CD8-positive, alpha-beta memory T cell (primary cell): ENCODE data around the gene COQ2. TPM values are rescaled to one million over a fixed set of nuclear protein-coding genes. Genes with fewer than 3 reads are reported as not detected.
"Not testable (repeated sequence)": the region's sequence is repeated elsewhere in the genome, so short reads cannot be mapped to it uniquely, and the experiment has no call there.

ENCODE experiments used
- CTCF ChIA-PET: fragments of 350-600 bp; sonication (Branson Sonifier 250); formaldehyde crosslinking; loops from one replicate; lab custom pipeline; 2021; ENCODE audit warnings: antibody characterized with exemption; lab: Charles Lee
- POLR2A ChIA-PET: fragments of 350-600 bp; sonication (Branson Sonifier 250); formaldehyde crosslinking; loops from one replicate; lab custom pipeline; 2021; ENCODE audit warnings: antibody characterized with exemption; lab: Charles Lee
- DNase-seq, 5 donors: peaks; one replicate each; pipeline versions ENCODE4 v3.0.0 to v3.0.0-alpha.2; 2020 to 2022; ENCODE audit warnings: mixed read lengths in 1 of 5
- H3K27ac ChIP-seq: one replicate; pipeline ENCODE4 v1.7.0; 2013; ENCODE audit warnings: low read depth, mild to moderate bottlenecking, low read length, moderate library complexity
- H3K27me3 ChIP-seq: 2 replicates; pipeline ENCODE4 v1.7.0; 2013; ENCODE audit warnings: low read length, mild to moderate bottlenecking; ENCODE audit not compliant: insufficient read depth, poor library complexity, severe bottlenecking
- H3K36me3 ChIP-seq: 2 replicates; pipeline ENCODE4 v1.7.0; 2013; ENCODE audit warnings: mild to moderate bottlenecking, low read length, moderate library complexity; ENCODE audit not compliant: insufficient read depth
- H3K4me1 ChIP-seq: 2 replicates; pipeline ENCODE4 v1.7.0; 2013; ENCODE audit warnings: mild to moderate bottlenecking, low read length, moderate library complexity; ENCODE audit not compliant: insufficient read depth
- H3K4me3 ChIP-seq: 2 replicates; pipeline ENCODE4 v1.7.0; 2013; ENCODE audit warnings: mild to moderate bottlenecking, low read length
- H3K9me3 ChIP-seq: 2 replicates; pipeline ENCODE4 v1.7.0; 2013; ENCODE audit warnings: mild to moderate bottlenecking, low read length
- H3K27ac Mint-ChIP-seq, 8 donors: one replicate each; pipeline ENCODE4 v1.8.0; 2020 to 2021; ENCODE audit warnings: mixed read lengths in 8 of 8, mild to moderate bottlenecking in 6 of 8, inconsistent platforms in 3 of 8, moderate library complexity in 3 of 8
- H3K27me3 Mint-ChIP-seq, 2 donors: one replicate each; pipeline ENCODE4 v1.8.0; 2020 to 2021; ENCODE audit warnings: mixed read lengths in 2 of 2, mild to moderate bottlenecking in 1 of 2, moderate library complexity in 1 of 2
- H3K36me3 Mint-ChIP-seq, 3 donors: one replicate each; pipeline ENCODE4 v1.8.0; 2020 to 2021; ENCODE audit warnings: mixed read lengths in 3 of 3, inconsistent platforms in 1 of 3, mild to moderate bottlenecking in 1 of 3
- H3K4me1 Mint-ChIP-seq, 3 donors: one replicate each; pipeline ENCODE4 v1.8.0; 2020 to 2021; ENCODE audit warnings: mixed read lengths in 3 of 3, inconsistent platforms in 1 of 3, mild to moderate bottlenecking in 1 of 3
- H3K4me3 Mint-ChIP-seq, 7 donors: one replicate each; pipeline ENCODE4 v1.8.0; 2020 to 2021; ENCODE audit warnings: mixed read lengths in 7 of 7, mild to moderate bottlenecking in 6 of 7, moderate library complexity in 4 of 7, inconsistent platforms in 2 of 7
- H3K9me3 Mint-ChIP-seq, 5 donors: one replicate each; pipeline ENCODE4 v1.8.0; 2020 to 2022; ENCODE audit warnings: mixed read lengths in 5 of 5, mild to moderate bottlenecking in 3 of 5, moderate library complexity in 2 of 5, inconsistent platforms in 1 of 5
- polyA plus RNA-seq: library from polyadenylated mRNA; unstranded; fragments of 300-500 nt; fragmentation: Illumina TruSeq; gene quantifications from one replicate; pipeline ENCODE4 v1.2.3, GENCODE V29; 2021
- total RNA-seq, 2 experiments: library from RNA; stranded (reverse); gene quantifications; one replicate each; pipeline ENCODE4 v1.2.3, GENCODE V29; 2021

Gene COQ2
- total and polyA plus RNA-seq, 3 experiments from 2014 or later, result 7.5 to 24.3 (median 23.6) TPM

- Mint-ChIP-seq H3K4me1 (peaks cover 14 to 17% (median 17%) of the 10 kb centered on the region in 3 donors), H3K27me3 (no peaks in the 10 kb centered on the region), H3K4me3 (peak overlapping the region in 4 of 7 donors; percentile 4 to 37 (median 20)), H3K9me3 (no peaks in the 10 kb centered on the region), H3K36me3 (peaks cover 0 to 21% (median 5%) of the 10 kb centered on the region in 3 donors), H3K27ac (peak overlapping the region in 7 of 8 donors; percentile 9 to 64 (median 61))
- ChIA-PET POLR2A (no interaction called here), CTCF (interaction anchor here (1.3 kb wide), 1 partner anchor 13 kb away, joined by 8 read pairs; the partner anchor contains the start of gene COQ2)
- DNase-seq, result no peak
- Histone ChIP-seq H3K27me3 (no peaks in the 10 kb centered on the region), H3K27ac (no peak overlapping the region), H3K36me3 (no peaks in the 10 kb centered on the region), H3K4me3 (no peak overlapping the region), H3K4me1 (peaks cover 7% of the 10 kb centered on the region), H3K9me3 (no peaks in the 10 kb centered on the region)
Measured at GRCh38 chr4:83297548-83298260, 13.1 kb upstream of the COQ2 start.

GRCh38 chr4:83293305-83294046 is 8.9 kb upstream of the COQ2 start:
- Histone ChIP-seq H3K4me1 (peaks cover 7% of the 10 kb centered on the region), H3K27me3 (no peaks in the 10 kb centered on the region), H3K27ac (no peak overlapping the region), H3K36me3 (no peaks in the 10 kb centered on the region), H3K9me3 (no peaks in the 10 kb centered on the region), H3K4me3 (no peak overlapping the region)
- Mint-ChIP-seq H3K4me1 (peaks cover 12 to 13% (median 13%) of the 10 kb centered on the region in 3 donors), H3K27ac (peak overlapping the region in 2 of 8 donors; percentile 33 to 38), H3K36me3 (peaks cover 0 to 8% (median 1%) of the 10 kb centered on the region in 3 donors), H3K4me3 (no peak overlapping the region), H3K9me3 (no peaks in the 10 kb centered on the region), H3K27me3 (no peaks in the 10 kb centered on the region)
- DNase-seq, result no peak
- ChIA-PET CTCF (interaction anchor here (1.8 to 4.1 kb wide), 2 partner anchors 9 to 13 kb away, joined by 5 to 20 read pairs; partner anchors contain the start of gene COQ2), POLR2A (no interaction called here)

GRCh38 chr4:83290059-83290774 is 5.6 kb upstream of the COQ2 start:
- H3K9me3 ChIP-seq, H3K27ac Mint-ChIP-seq, DNase-seq, H3K4me1 ChIP-seq, POLR2A ChIA-PET, H3K36me3 Mint-ChIP-seq, H3K4me3 Mint-ChIP-seq, H3K27ac ChIP-seq, H3K4me1 Mint-ChIP-seq, H3K27me3 Mint-ChIP-seq, H3K27me3 ChIP-seq, H3K4me3 ChIP-seq, H3K36me3 ChIP-seq, H3K9me3 Mint-ChIP-seq: not testable (repeated sequence)
- CTCF ChIA-PET, result interaction anchor here (0.9 to 2.5 kb wide), 3 partner anchors 10 to 30 kb away, joined by 3 to 7 read pairs (median 4); no protein-coding TSS in a partner anchor

DNA sequence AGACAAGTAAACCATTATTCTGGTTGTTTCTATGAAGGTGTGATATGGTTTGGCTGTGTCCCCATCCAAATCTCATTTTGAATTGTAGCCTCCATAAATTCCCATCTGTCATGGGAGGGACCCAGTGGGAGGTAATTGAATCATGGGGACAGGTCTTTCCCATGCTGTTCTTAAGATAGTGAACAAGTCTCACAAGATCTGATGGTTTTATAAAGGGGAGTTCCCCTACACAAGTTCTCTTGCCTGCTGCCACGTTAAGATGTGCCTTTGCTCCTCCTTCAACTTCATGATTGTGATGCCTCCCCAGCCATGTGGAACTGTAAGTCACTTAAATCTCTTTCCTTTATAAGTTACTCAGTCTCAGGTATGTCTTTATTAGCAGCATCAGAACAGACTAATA is 3.8 kb upstream of the COQ2 start:
- H3K27ac ChIP-seq, DNase-seq, POLR2A ChIA-PET, CTCF ChIA-PET, H3K9me3 ChIP-seq, H3K27me3 Mint-ChIP-seq, H3K9me3 Mint-ChIP-seq, H3K4me1 ChIP-seq, H3K27me3 ChIP-seq, H3K4me3 ChIP-seq, H3K36me3 ChIP-seq: not testable (repeated sequence)
- peak overlapping the region in 1 of 7 donors; percentile 21 for H3K4me3 Mint-ChIP-seq
- H3K27ac Mint-ChIP-seq, result peak overlapping the region in 1 of 8 donors; percentile 5
- peaks cover 16 to 18% (median 17%) of the 10 kb centered on the region in 3 donors for H3K4me1 Mint-ChIP-seq
- H3K36me3 Mint-ChIP-seq, result peaks cover 0 to 12% (median 1%) of the 10 kb centered on the region in 3 donors

GRCh38 chr4:83285055-83285407 is 433 bp upstream of the COQ2 start:
- H3K27ac ChIP-seq, result peak overlapping the region; percentile 82
- peaks cover 34 to 44% (median 36%) of the 10 kb centered on the region in 3 donors for H3K4me1 Mint-ChIP-seq
- ChIA-PET CTCF (interaction anchor here (0.6 to 5.2 kb wide), 17 partner anchors 9 to 829 kb away, joined by 3 to 45 read pairs (median 3); partner anchors contain the start of genes COPS4, HELQ and MRPS18C), POLR2A (interaction anchor here (0.6 to 1.5 kb wide), 9 partner anchors 67 to 911 kb away, joined by 3 to 13 read pairs (median 6); partner anchors contain the start of genes COPS4, HELQ, HNRNPD and MRPS18C)
- no peaks in the 10 kb centered on the region for H3K27me3 ChIP-seq
- H3K36me3 ChIP-seq, result no peaks in the 10 kb centered on the region
- H3K27ac Mint-ChIP-seq, result peak overlapping the region; percentile 94 to 100 (median 98)
- peaks cover 12% of the 10 kb centered on the region for H3K4me1 ChIP-seq
- H3K4me3 Mint-ChIP-seq, result peak overlapping the region; percentile 89 to 99 (median 99)
- H3K27me3 Mint-ChIP-seq, result no peaks in the 10 kb centered on the region
- H3K9me3 ChIP-seq, result no peaks in the 10 kb centered on the region
- H3K9me3 Mint-ChIP-seq, result no peaks in the 10 kb centered on the region
- no peak for DNase-seq
- peaks cover 0 to 10% (median 0%) of the 10 kb centered on the region in 3 donors for H3K36me3 Mint-ChIP-seq
- peak overlapping the region; percentile 69 for H3K4me3 ChIP-seq

DNA sequence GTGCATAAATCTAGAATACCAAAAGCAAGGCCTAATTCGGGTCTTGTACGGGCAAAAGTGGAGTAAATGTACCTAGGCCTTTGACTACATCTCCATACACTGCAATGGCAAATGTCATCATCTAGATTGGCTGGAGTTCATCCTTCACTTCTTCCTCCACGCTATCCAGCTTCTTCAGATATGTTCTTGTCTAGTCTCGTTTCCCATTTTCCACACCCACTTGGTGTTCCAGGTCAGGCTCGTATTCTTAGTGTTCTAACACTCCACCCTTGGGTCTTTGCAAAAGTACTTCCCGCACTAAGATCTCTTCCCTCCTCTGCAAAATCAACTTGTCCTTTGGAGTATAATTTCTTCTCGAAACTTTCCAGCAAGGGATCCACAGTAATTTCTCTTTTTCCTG is 1.4 kb downstream of the COQ2 start:
- CTCF ChIA-PET, result interaction anchor here (1.6 to 5.2 kb wide), 6 partner anchors 11 to 248 kb away, joined by 6 to 45 read pairs (median 10); partner anchors contain the start of gene COPS4
- H3K36me3 ChIP-seq, result peaks cover 3% of the 10 kb centered on the region
- no peak overlapping the region for H3K4me3 ChIP-seq
- Mint-ChIP-seq H3K4me1 (peaks cover 34 to 44% (median 36%) of the 10 kb centered on the region in 3 donors), H3K36me3 (peaks cover 0 to 18% (median 0%) of the 10 kb centered on the region in 3 donors), H3K4me3 (peak overlapping the region; percentile 30 to 99 (median 89)), H3K27ac (peak overlapping the region; percentile 15 to 94 (median 84)), H3K9me3 (no peaks in the 10 kb centered on the region), H3K27me3 (no peaks in the 10 kb centered on the region)
- POLR2A ChIA-PET, result interaction anchor here (1.1 kb wide), 1 partner anchor 248 kb away, joined by 4 read pairs; the partner anchor contains the start of gene COPS4
- H3K27ac ChIP-seq, result no peak overlapping the region
- no peaks in the 10 kb centered on the region for H3K9me3 ChIP-seq
- DNase-seq, result no peak
- H3K27me3 ChIP-seq, result no peaks in the 10 kb centered on the region
- H3K4me1 ChIP-seq, result peaks cover 12% of the 10 kb centered on the region

DNA sequence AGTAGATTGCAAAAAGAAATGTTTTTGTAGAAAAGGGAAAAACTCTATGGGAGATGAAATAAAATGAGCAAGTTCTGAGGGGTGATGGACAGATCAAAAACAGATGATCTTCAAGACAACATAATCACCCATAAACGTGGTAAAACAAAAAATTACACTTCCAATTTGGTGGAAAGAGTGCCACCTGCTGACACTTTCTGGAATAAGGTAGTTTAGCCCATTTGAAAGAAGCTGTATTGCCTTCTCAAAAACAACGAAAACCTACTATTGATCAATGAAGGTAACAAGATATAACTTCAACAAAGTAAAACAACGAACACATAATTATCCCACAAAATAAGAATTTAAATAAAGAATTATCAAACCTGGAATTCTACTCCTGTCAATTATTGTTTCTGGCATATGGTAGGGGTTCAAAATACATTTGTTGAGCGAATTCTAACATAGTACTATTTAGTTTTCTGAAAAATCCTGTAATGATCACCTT is 2.5 kb downstream of the COQ2 start:
- Mint-ChIP-seq H3K27me3 (no peaks in the 10 kb centered on the region), H3K27ac (peak overlapping the region in 4 of 8 donors; percentile 3 to 72 (median 10)), H3K9me3 (no peaks in the 10 kb centered on the region), H3K36me3 (peaks cover 0 to 21% (median 0%) of the 10 kb centered on the region in 3 donors), H3K4me3 (peak overlapping the region in 4 of 7 donors; percentile 39 to 54 (median 52)), H3K4me1 (peaks cover 37 to 47% (median 39%) of the 10 kb centered on the region in 3 donors)
- peaks cover 3% of the 10 kb centered on the region for H3K36me3 ChIP-seq
- CTCF ChIA-PET, result interaction anchor here (0.6 to 5.2 kb wide), 13 partner anchors 8 to 247 kb away, joined by 3 to 45 read pairs (median 4); partner anchors contain the start of gene COPS4
- H3K9me3 ChIP-seq, result no peaks in the 10 kb centered on the region
- H3K27ac ChIP-seq, result no peak overlapping the region
- H3K27me3 ChIP-seq, result no peaks in the 10 kb centered on the region
- H3K4me3 ChIP-seq, result no peak overlapping the region
- peak; percentile 17 to 62 (median 48) for DNase-seq
- peaks cover 12% of the 10 kb centered on the region for H3K4me1 ChIP-seq
- POLR2A ChIA-PET, result interaction anchor here (1.1 kb wide), 1 partner anchor 247 kb away, joined by 4 read pairs; the partner anchor contains the start of gene COPS4
